GM12891 (cell line): ENCODE measurements around the gene FGF12.

Experiments used
- PAX5 ChIP-seq: IDR thresholded peaks from 2 replicates; pipeline ENCODE4 v1.6.1; 2011; ENCODE audit warnings: low read length, moderate library complexity, mild to moderate bottlenecking; ENCODE audit not compliant: insufficient read depth, severe bottlenecking
- POLR2A ChIP-seq: IDR thresholded peaks from 2 replicates; pipeline ENCODE4 v1.6.1; 2011; ENCODE audit warnings: low read depth, low read length, control low read depth
- POLR2AphosphoS5 ChIP-seq: IDR thresholded peaks from 2 replicates; pipeline ENCODE4 v1.6.1; 2011; ENCODE audit warnings: low read depth, low read length, control low read depth
- POU2F2 ChIP-seq: IDR thresholded peaks from 2 replicates; pipeline ENCODE4 v1.6.1; 2011; ENCODE audit warnings: low read depth, mild to moderate bottlenecking, control low read depth, low read length, moderate library complexity
- TAF1 ChIP-seq: IDR thresholded peaks from 2 replicates; pipeline ENCODE4 v1.6.1; 2011; ENCODE audit warnings: low read depth, low read length, control low read depth

DNA sequence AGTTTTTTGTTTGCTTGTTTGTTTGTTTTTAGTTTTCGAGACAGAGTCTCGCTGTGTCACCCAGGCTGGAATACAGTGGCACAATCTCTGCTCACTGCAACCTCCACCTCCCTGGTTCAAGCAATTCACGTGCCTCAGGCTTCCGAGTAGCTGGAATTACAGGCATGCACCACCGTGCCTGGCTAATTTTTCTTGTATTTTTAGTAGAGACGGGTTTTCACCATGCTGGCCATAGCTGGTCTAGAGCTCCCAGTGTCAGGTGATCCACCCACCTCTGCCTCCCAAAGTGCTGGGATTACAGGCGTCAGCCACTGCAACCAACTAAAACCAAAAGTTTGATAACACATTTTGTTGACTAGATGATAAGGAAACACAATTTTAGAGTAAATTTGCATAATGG is 372.7 kb downstream of the FGF12 start:
- TF ChIP-seq TAF1 = no peak
- no peak for TF ChIP-seq POLR2A
- TF ChIP-seq POLR2AphosphoS5 = no peak
- no peak for TF ChIP-seq POU2F2
- no peak for TF ChIP-seq PAX5
